ENCODE data around the gene GATA2.

The GATA2 gene

DNA sequence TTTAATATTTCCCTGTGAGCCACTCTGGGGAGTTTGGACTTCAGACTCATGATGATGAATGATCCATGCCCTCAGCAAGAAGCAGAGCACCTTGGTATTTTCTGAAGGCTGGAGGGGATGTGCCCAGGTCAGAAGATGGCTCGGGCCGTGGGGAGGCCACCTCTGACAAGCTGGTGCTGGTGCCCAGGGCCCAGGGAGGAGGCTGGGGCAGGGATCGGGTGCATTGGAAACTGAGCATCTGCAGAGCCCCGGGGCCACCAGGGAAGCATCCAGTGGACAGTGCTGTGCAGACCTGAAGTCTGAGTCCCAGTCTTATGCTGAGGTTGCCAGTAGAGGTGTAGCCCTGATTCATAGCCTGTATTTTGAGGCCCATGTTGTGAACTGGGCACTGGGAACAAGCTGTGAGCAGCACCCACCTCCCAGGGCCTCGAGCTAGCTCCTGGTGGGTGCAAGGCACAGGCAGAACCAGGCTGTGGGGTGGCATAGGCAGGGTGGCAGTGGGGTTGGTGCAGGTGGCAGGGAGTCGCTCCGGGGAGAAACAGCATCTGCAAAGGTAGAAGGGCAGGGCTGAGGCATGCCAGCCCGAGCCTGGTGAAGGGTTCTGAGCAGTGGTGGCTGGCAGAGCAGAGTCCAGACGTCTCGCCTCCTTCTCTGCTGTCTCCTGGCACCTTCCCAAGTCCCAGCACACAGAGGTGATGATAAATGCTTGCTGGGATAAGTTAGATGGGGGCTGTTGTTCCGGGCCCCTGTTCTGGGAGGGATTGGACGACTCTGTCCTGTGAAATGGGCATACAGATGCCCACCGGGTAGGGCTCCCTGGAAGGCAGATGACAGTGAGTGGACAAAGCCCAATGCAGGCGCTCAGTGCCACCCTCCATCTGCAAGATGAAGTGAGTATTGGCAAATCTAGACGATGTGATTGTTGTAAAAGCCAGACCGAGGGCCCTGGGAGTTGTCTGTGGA is 36.9 kb downstream of the GATA2 start:
- no peak for DNase-seq (ENCODE audit: low spot score)

GRCh38 chr3:128455116-128455515 is 37.9 kb downstream of the GATA2 start:
- DNase-seq (ENCODE audit: low spot score): no peak

GRCh38 chr3:128454310-128454618 is 38.7 kb downstream of the GATA2 start:
- DNase-seq (ENCODE audit: low spot score): no peak

- no peak for DNase-seq (ENCODE audit: low spot score)
Measured at GRCh38 chr3:128453501-128454309, 39.3 kb downstream of the GATA2 start.

DNA sequence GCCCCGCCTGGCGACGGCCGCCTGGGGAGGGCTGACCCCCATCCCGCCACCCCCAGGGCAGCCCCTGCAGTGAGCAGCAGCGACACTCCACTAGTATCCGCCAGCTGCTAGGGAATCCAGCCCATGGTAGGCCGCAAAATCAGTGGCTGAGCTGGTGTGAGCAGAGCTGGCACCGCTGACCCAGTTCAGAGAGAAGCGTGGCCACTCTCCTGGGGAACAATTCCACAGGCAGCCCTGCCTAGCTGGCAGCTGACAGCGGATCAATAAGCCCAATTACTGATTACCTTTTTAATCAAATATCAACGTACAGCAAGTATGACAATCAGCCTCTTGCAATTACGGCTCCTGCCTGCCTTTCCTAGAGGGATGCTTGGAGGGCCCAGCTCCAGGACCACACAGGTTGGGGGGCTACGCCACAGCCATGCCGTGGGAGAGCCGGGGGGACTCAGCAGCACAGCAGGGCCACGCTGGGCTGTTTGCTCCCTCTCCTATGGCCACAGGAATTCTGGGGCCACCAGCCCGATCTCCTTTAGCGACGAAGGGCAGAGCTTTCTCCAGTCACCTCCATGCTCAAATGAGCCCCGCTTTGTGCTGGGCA is 40.2 kb downstream of the GATA2 start:
- no peak for DNase-seq (ENCODE audit: low spot score)

DNA sequence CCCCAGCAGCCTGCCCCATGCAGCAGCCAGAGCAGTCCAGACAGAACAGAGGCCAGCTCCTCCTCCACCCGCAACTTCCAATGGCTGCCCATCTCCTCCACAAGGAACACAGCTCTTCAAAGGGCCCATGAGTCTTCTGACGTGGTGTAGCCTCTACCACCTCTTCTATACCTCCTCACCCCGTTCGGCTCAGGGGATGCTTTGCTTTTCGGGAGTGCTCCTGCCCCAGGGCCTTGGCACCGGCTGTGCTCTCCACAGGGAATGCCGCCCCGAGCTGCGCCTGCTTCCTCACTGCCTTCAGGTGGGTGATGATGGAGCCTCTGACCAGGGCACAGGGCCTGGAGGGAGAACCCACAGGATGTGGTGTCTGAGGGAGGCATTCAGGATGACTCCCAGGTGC is 40.9 kb downstream of the GATA2 start:
- DNase-seq (ENCODE audit: low spot score): no peak

DNA sequence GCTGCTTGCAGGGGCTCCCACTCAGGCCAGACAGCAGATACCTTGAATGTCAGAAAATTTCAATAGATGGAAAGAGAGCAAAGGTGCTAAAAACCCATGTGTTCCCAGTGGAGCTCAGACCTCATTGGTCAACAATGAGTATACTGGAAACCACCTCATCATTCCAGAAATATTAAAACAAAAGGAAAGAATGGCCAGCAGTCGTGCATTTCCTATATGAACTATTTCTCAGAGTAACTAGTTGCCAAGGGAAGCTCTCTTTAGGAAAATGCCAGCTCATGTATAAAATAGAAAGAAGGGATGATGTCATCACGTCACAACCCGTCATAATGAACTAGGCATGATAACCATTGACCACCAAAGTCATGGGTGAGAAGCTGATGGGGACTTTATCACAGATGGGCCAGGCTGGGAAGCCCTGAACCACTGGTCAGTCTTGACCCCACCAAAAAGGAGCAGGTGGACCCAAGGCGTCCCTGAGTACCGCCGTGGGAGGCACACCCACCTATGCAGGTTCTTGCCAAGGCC is 43.8 kb downstream of the GATA2 start:
- no peak for DNase-seq (ENCODE audit: low spot score)

DNA sequence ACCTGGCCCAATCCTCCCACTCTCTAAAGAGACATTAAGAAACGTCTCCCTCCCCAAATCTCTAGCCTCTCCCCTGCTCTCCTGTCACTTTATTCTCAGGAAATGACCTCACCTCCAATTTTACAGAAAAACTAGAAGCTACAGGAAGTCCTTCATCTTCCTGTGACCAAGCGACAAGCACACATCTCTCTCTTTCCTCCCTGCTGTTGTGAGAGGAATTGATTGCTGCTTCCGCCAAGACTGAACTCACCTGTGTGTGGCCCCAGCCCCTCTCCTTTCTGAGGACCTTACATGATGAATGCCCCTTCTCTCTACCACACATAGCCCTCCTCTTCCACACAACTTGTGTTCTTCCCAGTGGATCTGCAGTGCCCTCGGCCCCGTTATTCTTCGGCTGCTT is 44.5 kb downstream of the GATA2 start:
- no peak for DNase-seq (ENCODE audit: low spot score)

GRCh38 chr3:128447561-128448013 is 45.4 kb downstream of the GATA2 start:
- no peak for DNase-seq (ENCODE audit: low spot score)

- no peak for DNase-seq (ENCODE audit: low spot score)
Measured at GRCh38 chr3:128446821-128447220, 46.2 kb downstream of the GATA2 start.

DNA sequence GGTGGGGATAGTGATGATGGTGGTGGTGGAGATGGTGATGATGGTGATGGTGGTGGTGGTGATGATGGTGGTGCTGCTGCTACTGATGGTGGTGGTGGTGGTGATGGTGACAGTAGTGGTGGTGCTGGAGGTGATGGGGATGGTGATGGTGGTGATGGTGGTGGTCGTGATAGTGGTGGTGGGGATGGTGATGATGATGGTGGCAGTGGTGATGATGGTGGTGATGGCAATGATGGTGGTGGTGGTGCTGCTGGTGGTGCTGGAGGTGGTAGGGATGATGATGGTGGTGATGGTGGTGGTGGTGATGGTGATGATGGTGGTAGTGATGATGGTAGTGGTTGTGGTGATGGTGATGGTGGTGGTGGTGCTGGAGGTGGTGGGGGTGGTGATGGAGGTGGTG is 47.6 kb downstream of the GATA2 start:
- no peak for DNase-seq (ENCODE audit: low spot score)

- DNase-seq (ENCODE audit: low spot score): no peak
Measured at GRCh38 chr3:128443771-128444170, 49.2 kb downstream of the GATA2 start.

GRCh38 chr3:128442949-128443348 is 50.1 kb downstream of the GATA2 start:
- DNase-seq (ENCODE audit: low spot score): no peak

GRCh38 chr3:128442070-128442469 is 50.9 kb downstream of the GATA2 start:
- DNase-seq (ENCODE audit: low spot score): no peak

- no peak for DNase-seq (ENCODE audit: low spot score)
Measured at GRCh38 chr3:128439226-128439625, 53.8 kb downstream of the GATA2 start.

DNA sequence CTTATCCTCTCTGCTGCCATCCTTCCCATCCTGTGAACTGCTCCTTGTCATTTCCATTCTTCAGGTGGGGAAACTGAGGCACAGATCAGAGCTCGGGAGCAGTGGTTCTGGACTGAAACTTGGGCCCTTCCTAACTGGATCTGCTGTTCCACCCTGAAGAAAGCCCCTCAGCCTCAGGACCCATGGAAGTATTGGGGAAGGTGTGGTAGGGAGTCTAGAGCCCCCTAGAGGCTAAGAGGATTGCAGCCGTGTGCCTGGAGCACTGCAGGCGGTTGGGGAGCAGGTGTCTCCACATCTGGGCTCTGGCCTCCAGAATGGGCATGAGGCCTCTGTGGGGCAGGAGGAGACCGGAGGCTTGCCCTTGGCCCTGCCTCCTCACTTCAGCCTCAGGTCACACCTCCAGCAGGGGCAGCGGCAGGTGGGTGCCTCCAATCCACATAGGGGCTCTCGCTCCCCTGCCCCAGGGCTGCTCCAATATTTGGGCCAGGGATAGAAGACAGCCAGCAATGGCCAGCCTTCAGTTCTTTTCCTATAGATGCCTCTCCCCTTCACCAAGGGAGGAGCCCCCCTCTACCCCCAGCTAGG is 54.4 kb downstream of the GATA2 start:
- peak; percentile 31 for DNase-seq (ENCODE audit: low spot score)

DNA sequence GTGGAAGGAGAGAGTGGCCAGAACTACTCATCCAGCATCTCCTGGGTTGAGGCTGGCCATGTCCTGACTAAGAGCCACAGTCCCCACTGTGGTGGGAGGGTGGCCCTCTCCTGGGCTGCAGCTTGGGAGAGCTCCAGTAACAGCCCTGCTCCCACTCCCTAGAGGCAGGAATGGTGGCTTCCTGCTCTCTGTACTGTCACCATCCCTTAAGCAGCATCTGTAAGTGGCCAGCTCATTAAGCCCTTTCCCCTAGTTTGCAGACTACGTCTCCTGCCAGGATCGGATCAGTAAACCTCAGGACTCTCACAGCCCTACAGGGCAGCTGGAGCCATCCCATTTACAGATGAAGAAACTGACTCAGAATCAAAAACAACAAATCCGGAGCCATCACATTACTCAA is 56.8 kb downstream of the GATA2 start:
- no peak for DNase-seq (ENCODE audit: low spot score)

DNA sequence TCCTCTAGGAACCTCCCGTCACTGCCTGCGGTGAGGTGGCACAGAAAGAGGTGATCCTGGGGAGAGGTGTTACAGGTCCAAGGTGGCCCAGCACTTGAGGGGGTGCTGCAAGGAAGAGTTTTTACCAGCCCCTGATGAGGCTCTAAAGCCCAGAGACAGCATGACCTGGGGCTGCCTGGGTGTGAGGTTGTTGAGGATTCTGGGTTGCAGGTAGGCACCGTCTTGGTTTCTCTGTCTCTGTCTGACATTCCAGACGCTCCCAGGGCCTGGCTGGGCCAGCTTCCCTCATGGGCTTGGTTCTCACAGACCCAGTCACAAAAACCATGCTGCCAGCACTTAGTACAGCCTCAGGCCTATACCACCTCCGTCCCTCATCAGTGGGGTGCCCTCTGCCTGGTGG is 57.4 kb downstream of the GATA2 start:
- no peak for DNase-seq (ENCODE audit: low spot score)

DNA sequence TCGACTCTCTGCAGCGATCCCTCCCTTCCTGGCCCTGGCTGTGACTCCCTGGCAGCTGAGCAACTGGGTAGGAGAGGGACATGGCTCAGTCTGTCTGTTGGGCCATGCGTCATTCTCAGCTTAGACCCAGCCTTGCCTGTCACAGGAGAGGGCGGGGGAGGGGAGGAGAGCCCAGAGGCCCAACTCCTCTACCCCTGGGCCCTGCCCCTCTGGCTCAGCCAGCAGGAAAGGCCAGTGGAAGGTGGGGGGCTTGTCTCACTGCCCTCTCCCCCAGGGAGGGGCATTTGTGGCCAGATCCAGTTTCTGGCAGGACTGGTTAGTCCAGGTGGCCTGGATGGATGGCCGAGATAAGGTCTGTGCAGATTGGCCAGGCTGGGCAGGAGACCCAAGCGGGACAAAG is 57.9 kb downstream of the GATA2 start:
- DNase-seq (ENCODE audit: low spot score): no peak

- DNase-seq (ENCODE audit: low spot score): no peak
Measured at GRCh38 chr3:128434524-128434923, 58.5 kb downstream of the GATA2 start.

DNA sequence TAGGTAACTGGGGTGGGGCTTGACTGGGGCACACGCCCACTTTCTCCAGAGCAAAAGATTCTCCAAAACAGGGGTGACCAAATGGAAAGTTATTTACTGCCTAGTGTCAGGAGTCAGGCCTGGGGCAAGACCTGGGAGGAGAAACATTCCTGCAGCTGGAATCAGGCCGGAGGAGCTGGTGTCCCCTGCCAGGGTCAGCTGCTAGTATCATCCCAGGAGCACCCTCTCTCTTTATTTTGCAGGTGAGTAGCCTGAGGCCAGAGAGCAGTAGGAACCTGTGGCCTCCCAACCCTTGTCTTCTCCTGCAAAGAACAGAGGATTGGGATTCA is 59.2 kb downstream of the GATA2 start:
- DNase-seq (ENCODE audit: low spot score): no peak
